GM19397 (cell line): Measurements from ENCODE around the gene AP2M1.
"Not testable (repeated sequence)": the region's sequence is repeated elsewhere in the genome, so short reads cannot be mapped to it uniquely, and the experiment has no call there.

Experiments
- ATAC-seq: cut with Tn5 transposase; IDR thresholded peaks from one replicate; pipeline ENCODE4 v1.9.1; 2021; ENCODE audit warnings: mild to moderate bottlenecking, moderate library complexity; ENCODE audit not compliant: unreplicated experiment

The AP2M1 gene

DNA sequence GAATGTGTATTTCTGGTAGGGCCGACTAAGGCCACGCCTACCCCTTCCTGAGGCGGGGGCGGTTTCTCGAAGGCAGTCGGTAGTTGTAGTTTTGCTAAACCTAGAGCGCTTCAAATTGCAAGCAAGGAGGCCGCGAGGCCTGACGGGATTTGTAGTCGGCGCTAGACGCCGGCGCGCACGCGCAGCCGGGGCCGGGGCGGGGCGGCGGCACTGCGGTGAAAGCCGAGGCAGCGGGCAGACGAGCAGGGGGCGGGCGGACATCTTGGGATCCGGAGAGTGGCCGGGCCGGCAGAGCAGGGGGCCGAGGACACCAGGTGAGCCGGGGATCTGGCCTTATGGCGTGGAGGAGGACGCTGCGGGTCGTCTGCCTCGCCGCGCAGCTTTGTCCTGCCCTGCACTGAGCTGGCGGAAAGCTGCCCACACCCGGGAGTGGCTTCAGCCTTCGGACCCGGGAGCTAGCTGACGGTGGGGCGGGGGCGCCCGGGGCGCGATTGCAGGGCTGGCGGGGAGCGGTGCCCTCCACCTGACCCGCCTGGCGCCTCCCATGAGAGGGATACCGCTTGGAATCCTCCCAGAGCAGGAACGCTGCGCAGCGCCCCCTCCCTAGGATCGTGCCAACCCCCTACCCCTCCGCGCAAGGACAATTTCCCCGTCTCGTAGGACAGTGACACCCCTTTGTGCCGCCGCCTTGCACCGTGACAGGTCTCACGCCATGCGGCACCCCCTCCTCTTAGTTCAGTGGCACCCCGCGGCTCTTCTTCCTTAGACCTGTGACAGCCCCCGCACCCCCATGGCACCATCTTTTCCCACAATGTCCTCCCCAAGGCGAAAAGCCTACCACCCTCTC, at the start of gene AP2M1:
AP2M1 (plus strand) TSS at position 210 of the 847 bp plus-strand sequence. CDS start 2,139 bp downstream, outside the sequence.
- ATAC-seq = peak; percentile 95

- no peak for ATAC-seq
These were observed 48.6 kb upstream of the AP2M1 start for GRCh38 chr3:184126006-184126405.

- no peak for ATAC-seq
These were observed 45.6 kb upstream of the AP2M1 start for GRCh38 chr3:184129012-184129411.

GRCh38 chr3:184132945-184133344, 41.7 kb upstream of the AP2M1 start:
- ATAC-seq = no peak

- ATAC-seq = no peak
These were observed 40.6 kb upstream of the AP2M1 start for GRCh38 chr3:184133840-184134745.

GRCh38 chr3:184134746-184135148, 39.9 kb upstream of the AP2M1 start:
- ATAC-seq = no peak

GRCh38 chr3:184135149-184135910, 39.3 kb upstream of the AP2M1 start, which contains the start of gene EIF2B5:
EIF2B5 (plus strand) TSS chr3:184135358; CDS start chr3:184135386, 28 bp downstream.
- peak; percentile 86 for ATAC-seq

- ATAC-seq = peak; percentile 0
These were observed 38.8 kb upstream of the AP2M1 start for GRCh38 chr3:184135911-184136260.

GRCh38 chr3:184140436-184140835, 34.2 kb upstream of the AP2M1 start:
- ATAC-seq = no peak

- ATAC-seq = no peak
These were observed 32.5 kb upstream of the AP2M1 start for GRCh38 chr3:184142199-184142598.

GRCh38 chr3:184143327-184143726, 31.3 kb upstream of the AP2M1 start:
- no peak for ATAC-seq

DNA sequence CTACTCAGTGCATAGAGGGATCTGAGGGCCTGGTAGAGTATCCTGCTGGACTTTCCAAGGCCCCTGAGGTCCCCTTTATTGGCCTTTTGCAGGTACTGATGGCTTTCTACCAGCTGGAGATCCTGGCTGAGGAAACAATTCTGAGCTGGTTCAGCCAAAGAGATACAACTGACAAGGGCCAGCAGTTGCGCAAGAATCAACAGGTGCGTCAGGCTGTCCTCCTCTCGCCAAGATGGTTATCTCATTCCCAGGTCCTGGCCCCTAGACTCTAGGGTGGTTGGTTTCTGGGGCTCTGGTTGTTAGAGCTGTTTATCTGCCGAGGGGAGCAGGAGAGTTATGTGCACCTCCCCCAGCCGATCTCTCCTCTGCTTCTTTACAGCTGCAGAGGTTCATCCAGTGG, 30.1 kb upstream of the AP2M1 start:
- no peak for ATAC-seq

DNA sequence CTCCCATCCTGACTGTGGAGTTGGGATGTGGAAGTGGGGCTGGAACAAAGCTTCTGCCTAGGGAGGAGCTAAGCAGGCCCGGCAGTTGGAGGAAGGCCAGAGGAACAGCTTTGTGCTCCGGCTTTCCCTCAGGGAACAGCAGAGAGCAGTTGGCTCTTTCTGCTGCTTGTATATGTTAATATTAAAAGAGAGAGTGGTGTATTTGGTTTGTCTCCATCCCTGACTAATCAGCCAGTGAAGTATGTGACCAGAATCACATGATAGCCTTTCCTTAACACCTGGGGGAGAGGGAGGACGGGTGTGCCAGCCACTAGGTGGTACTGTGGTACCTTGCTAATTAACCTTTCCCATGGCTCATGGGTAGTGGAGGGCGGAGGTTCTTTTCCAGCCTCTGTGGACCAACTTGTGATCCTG, 29.5 kb upstream of the AP2M1 start:
- ATAC-seq = no peak

- no peak for ATAC-seq
These were observed 28.8 kb upstream of the AP2M1 start for GRCh38 chr3:184145751-184146270.

DNA sequence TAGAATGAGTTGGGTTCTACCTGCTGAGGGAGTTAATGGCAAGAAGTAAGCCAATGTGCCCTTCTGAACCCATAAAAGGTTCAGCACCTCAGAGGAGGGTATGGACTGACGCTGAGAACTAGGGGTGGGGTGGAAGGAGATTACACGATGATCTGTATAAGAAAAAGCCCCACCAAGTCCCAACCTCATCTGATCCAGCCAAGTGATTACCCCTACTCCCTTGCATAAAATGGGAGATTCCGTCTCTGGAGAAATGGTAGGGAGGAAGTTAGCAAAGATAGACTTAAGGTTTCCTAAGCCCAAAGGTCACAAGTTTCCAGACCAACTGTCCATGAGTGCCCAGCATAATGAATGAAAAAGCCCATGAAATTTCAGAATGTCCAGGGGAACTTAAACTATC, 26.6 kb upstream of the AP2M1 start:
- no peak for ATAC-seq

GRCh38 chr3:184149123-184149522, 25.5 kb upstream of the AP2M1 start:
- no peak for ATAC-seq

DNA sequence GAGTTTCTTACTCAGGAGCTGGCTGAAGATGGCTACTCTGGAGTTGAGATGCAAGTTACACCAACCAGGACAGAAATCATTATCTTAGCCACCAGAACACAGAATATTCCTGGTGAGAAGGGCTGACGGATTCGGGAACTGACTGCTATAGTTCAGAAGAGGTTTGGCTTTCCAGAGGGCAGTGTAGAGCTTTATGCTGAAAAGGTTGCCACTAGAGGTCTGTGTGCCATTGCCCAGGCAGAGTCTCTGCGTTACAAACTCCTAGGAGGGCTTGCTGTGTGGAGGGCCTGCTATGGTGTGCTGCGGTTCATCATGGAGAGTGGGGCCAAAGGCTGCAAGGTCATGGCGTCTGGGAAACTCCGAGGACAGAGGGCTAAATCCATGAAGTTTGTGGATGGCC, 24.9 kb upstream of the AP2M1 start:
- not testable (repeated sequence) for ATAC-seq

DNA sequence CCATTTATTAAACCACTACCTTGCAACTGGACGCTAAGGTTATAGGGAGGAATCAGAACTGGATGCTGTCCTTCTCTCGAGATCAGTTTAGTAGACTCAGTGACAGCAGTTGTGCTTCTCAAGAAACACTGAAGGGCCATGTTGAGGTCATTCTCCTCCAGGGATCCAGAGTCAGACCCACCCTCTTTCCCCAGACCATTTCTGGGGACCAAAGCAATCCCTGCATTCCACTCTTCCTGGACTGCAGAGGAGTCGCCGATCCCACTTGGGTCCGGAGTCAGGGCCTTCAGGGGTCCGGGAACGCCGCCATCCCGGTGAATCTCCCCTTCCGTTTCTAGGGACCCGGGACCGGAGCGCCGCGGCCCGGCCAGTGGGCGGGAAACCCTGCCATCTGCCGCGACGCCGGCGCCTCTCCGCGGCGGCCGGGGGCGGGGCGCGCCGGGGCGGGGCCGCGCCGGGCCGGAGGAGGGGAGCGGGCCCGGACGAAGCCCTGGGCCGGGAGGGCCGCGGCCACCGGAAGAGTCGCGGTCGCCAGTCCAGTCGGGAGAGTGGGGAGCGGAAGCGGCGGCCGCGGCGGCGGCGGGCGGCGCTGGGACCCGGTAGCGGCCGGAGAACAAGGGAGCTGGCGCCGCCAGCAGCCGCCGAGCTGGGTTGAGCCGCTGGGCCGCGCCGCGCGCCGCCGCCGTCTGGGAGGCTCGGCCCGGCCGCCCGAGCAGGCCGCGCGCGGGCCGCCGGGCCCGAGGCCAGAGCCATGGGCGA, 19.6 kb upstream of the AP2M1 start, which contains the start of gene DVL3:
DVL3 (plus strand) TSS at position 493 of the 759 bp plus-strand sequence; CDS start at position 752, 259 bp downstream.
- ATAC-seq = peak; percentile 87

DNA sequence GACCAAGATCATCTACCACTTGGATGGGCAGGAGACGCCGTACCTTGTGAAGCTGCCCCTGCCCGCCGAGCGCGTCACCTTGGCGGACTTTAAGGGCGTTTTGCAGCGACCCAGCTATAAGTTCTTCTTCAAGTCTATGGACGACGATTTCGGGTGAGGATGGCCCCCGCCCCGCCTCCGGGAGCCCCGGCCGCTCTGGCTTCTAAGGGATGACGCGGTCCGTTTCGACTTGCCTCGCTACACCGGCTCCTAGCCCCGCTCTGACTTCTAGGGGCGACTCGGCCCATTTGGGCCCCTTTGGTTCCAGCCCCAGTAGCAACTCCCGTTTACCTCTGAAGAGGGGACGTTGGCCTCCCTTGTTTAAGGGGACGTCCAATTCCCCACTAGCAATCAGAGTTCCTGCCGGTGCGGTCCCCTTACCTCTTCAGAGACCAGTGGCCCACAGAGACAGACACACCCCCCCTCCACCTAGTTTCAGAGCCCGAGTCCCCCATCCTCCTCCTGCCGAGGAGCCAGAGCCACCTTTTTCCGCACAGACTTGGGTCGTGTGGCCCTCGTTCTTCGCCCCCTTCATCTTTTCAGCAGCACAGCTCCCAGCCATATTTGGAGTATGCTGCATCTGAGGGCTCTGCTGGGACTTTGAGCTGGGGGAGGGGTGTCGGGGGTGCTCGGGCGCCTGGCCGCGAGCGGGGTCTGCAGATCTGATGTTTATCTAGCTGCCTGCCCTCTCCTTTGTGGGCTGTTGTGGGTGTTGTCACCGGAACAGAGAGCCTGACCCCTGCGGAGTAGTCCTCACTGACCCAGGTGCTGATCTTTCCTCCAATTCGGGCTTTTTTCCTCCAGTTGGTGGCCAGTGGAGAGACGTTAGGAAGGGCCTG, 18.8 kb upstream of the AP2M1 start:
- peak; percentile 14 for ATAC-seq
